Chondrocyte (in vitro differentiated cells): Measurements from ENCODE around the gene ARMC8. TPM values are rescaled to one million over a fixed set of nuclear protein-coding genes. Genes with fewer than 3 reads are reported as not detected.

Experiments used
- DNase-seq: peaks from one replicate; pipeline ENCODE4 v3.0.0; 2021; ENCODE audit warnings: mixed read lengths, low spot score
- H3K27ac Mint-ChIP-seq: one replicate; pipeline ENCODE4 v1.8.0; 2021; ENCODE audit warnings: mild to moderate bottlenecking, moderate library complexity, mixed read lengths; ENCODE audit not compliant: unreplicated experiment
- H3K27me3 Mint-ChIP-seq: 2 replicates; pipeline ENCODE4 v1.8.0; 2021; ENCODE audit warnings: low read depth, mixed read lengths
- H3K36me3 Mint-ChIP-seq: 2 replicates; pipeline ENCODE4 v1.8.0; 2021; ENCODE audit warnings: low read depth, mixed read lengths
- H3K4me1 Mint-ChIP-seq: 2 replicates; pipeline ENCODE4 v1.8.0; 2021; ENCODE audit warnings: low read depth, mild to moderate bottlenecking, mixed read lengths
- H3K4me3 Mint-ChIP-seq: one replicate; pipeline ENCODE4 v1.8.0; 2021; ENCODE audit warnings: mild to moderate bottlenecking, moderate library complexity, mixed read lengths; ENCODE audit not compliant: unreplicated experiment
- H3K9me3 Mint-ChIP-seq: 2 replicates; pipeline ENCODE4 v1.8.0; 2021; ENCODE audit warnings: low read depth, mixed read lengths
- CTCF ChIP-seq: fragments of 200-600 bp; sonication (generic); IDR thresholded peaks from 2 replicates; pipeline ENCODE4 v1.5.0; 2021; ENCODE audit warnings: antibody characterized with exemption, mild to moderate bottlenecking, moderate library complexity
- total RNA-seq: library from RNA; stranded (reverse); gene quantifications from 3 replicates; pipeline ENCODE4 v1.2.1, GENCODE V29; 2021

Gene ARMC8
- total RNA-seq, 1 donor from 2014 or later, result 34.2 TPM

- TF ChIP-seq CTCF, result no peak
- H3K4me1 Mint-ChIP-seq, result no peaks in the 10 kb centered on the region
- peaks cover 12% of the 10 kb centered on the region for H3K27me3 Mint-ChIP-seq
- H3K27ac Mint-ChIP-seq, result no peak overlapping the region
- no peaks in the 10 kb centered on the region for H3K9me3 Mint-ChIP-seq
- H3K4me3 Mint-ChIP-seq, result no peak overlapping the region
- no peak for DNase-seq
- H3K36me3 Mint-ChIP-seq, result no peaks in the 10 kb centered on the region
Measured at GRCh38 chr3:138334608-138335007, 147.5 kb downstream of the ARMC8 start.

- no peaks in the 10 kb centered on the region for H3K36me3 Mint-ChIP-seq
- H3K27ac Mint-ChIP-seq, result no peak overlapping the region
- H3K27me3 Mint-ChIP-seq, result peaks cover 12% of the 10 kb centered on the region
- H3K4me3 Mint-ChIP-seq, result no peak overlapping the region
- no peaks in the 10 kb centered on the region for H3K9me3 Mint-ChIP-seq
- no peak for TF ChIP-seq CTCF
- H3K4me1 Mint-ChIP-seq, result no peaks in the 10 kb centered on the region
- DNase-seq, result no peak
Measured at GRCh38 chr3:138336454-138336999, 149.4 kb downstream of the ARMC8 start.

GRCh38 chr3:138338244-138338643 is 151.1 kb downstream of the ARMC8 start:
- Mint-ChIP-seq H3K4me1 (no peaks in the 10 kb centered on the region), H3K4me3 (no peak overlapping the region), H3K9me3 (peaks cover 3% of the 10 kb centered on the region), H3K27me3 (peaks cover 12% of the 10 kb centered on the region), H3K36me3 (no peaks in the 10 kb centered on the region), H3K27ac (no peak overlapping the region)
- DNase-seq, result no peak
- no peak for TF ChIP-seq CTCF

GRCh38 chr3:138338811-138339210 is 151.7 kb downstream of the ARMC8 start:
- Mint-ChIP-seq H3K9me3 (peaks cover 3% of the 10 kb centered on the region), H3K27me3 (peaks cover 10% of the 10 kb centered on the region), H3K27ac (no peak overlapping the region), H3K4me1 (no peaks in the 10 kb centered on the region), H3K36me3 (no peaks in the 10 kb centered on the region), H3K4me3 (no peak overlapping the region)
- no peak for DNase-seq
- no peak for TF ChIP-seq CTCF

GRCh38 chr3:138340511-138340910 is 153.4 kb downstream of the ARMC8 start:
- TF ChIP-seq CTCF, result no peak
- Mint-ChIP-seq H3K9me3 (peaks cover 3% of the 10 kb centered on the region), H3K36me3 (no peaks in the 10 kb centered on the region), H3K27ac (no peak overlapping the region), H3K4me3 (no peak overlapping the region), H3K27me3 (peaks cover 1% of the 10 kb centered on the region), H3K4me1 (no peaks in the 10 kb centered on the region)
- no peak for DNase-seq
